GM19463 (cell line): ENCODE results near the gene CRCP.

Experiments
- ATAC-seq: cut with Tn5 transposase; IDR thresholded peaks from one replicate; pipeline ENCODE4 v1.9.1; 2021; ENCODE audit warnings: mild to moderate bottlenecking, moderate library complexity; ENCODE audit not compliant: unreplicated experiment

CRCP gene

GRCh38 chr7:66186991-66187390, 72.3 kb downstream of the CRCP start:
- no peak for ATAC-seq

- ATAC-seq = no peak
Measured at GRCh38 chr7:66187905-66188304, 73.3 kb downstream of the CRCP start.

- no peak for ATAC-seq
Measured at GRCh38 chr7:66188645-66189044, 74.0 kb downstream of the CRCP start.

GRCh38 chr7:66189695-66190503, 75.3 kb downstream of the CRCP start:
- ATAC-seq = no peak

GRCh38 chr7:66190504-66190857, 75.8 kb downstream of the CRCP start:
- ATAC-seq = no peak

- no peak for ATAC-seq
Measured at GRCh38 chr7:66193146-66193725, 78.6 kb downstream of the CRCP start.

GRCh38 chr7:66198469-66198868, 83.8 kb downstream of the CRCP start:
- ATAC-seq = no peak

- no peak for ATAC-seq
Measured at GRCh38 chr7:66198956-66199355, 84.3 kb downstream of the CRCP start.

- ATAC-seq = no peak
Measured at GRCh38 chr7:66202441-66202840, 87.8 kb downstream of the CRCP start.
